SK-MEL-5 (cell line): ENCODE measurements around the gene EXOC3L2. TPM values are rescaled to one million over a fixed set of nuclear protein-coding genes. Genes with fewer than 3 reads are reported as not detected.

Experiments
- DNase-seq: peaks from one replicate; pipeline ENCODE4 v3.0.0-alpha.2; 2016; ENCODE audit warnings: low read depth, low spot score
- in situ Hi-C: cut with HindIII; loops from 2 replicates; pipeline ENCODE4 v1.10.0; 2016; ENCODE audit warnings: low sequenced_read_pairs, high pct_unique_total_duplicates, low pct_unique_long_range_greater_than_20kb
- total RNA-seq: library from RNA; depleted of rRNA; stranded (reverse); fragments of >200 nt; shearing (Covaris generic); gene quantifications from 2 replicates; pipeline ENCODE4 v1.2.3, GENCODE V29; 2014

EXOC3L2 gene
- total RNA-seq, 1 experiment from 2014 or later, result not detected

DNA sequence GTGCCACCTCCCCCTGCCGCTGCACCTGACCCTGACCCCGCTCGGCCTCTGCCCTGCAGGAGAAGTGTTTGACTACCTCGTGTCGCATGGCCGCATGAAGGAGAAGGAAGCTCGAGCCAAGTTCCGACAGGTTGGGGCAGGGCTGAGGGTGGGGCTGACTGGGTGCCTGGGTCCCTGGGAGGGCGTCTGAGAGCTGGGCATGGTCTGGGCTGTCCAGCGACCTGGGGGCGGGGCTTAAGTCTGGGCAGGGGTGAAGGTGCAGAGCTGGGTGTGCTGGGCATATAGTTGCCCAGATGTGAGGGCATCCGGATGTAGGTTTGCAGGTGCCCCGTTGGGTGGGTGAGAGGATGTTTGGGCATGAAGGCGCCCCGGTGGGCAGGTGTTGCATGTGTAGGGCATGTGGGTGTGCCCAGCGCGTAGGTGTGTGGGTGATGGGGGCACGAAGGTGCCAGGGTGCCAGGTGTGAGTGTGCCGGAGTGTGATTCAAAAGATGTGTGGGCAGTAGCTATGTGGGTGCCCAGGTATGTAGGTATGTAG is 19.6 kb upstream of the EXOC3L2 start:
- no peak for DNase-seq
- in situ Hi-C loops, result no loop called here

GRCh38 chr19:45263013-45263412 is 17.8 kb upstream of the EXOC3L2 start:
- in situ Hi-C loops, result no loop called here
- no peak for DNase-seq

DNA sequence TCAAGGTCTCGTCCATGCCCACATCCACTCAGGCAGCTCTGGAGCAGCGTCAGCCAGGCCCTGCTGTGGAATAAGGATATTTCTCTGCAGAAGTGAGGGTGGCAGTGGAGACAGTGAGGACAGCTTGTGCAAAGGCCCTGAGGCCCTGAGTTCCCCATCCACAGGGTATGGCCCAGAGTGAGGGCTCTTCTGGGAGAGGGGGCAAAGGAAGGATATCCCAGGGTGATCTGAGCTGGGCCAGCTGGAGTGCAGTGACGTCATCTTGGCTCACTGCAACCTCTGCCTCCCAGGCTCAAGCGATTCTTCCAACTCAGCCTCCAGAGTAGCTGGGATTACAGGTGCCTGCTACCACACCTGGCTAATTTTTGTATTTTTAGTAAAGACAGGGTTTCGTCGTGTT is 17.4 kb upstream of the EXOC3L2 start:
- in situ Hi-C loops, result no loop called here
- DNase-seq, result no peak

DNA sequence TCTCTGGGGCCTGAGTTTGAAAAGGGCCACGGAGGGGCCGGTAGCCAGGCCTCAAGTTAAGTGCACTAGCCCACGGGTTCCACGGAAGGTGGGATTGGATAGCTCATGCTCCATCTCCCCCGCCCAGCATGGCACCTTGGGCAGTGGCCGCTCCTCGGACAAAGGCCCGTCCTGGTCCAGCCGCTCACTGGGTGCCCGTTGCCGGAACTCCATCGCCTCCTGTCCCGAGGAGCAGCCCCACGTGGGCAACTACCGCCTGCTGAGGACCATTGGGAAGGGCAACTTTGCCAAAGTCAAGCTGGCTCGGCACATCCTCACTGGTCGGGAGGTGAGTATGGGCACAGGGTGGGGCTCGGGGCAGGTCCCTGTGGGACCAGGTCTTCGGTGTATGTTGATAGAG is 13.7 kb upstream of the EXOC3L2 start:
- no peak for DNase-seq
- in situ Hi-C loops, result no loop called here

DNA sequence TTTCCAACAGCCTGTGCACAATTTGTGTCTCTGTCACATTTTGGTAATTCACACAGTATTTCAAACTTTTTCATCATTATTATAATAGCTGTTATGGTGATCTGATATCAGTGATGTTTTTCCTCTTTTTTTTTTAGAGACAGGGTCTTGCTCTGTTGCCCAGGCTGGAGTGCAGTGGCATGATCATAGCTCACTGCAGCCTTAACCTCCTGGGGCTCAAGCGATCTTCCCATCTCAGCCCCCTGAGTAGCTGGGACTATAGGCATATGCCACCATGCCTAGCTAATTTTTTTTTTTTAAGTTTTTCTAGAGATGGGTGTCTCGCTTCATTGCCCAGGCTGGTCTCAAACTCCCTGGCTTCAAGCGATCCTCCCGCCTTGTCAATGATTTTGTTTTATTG is 11.6 kb upstream of the EXOC3L2 start:
- in situ Hi-C loops, result no loop called here
- DNase-seq, result no peak

DNA sequence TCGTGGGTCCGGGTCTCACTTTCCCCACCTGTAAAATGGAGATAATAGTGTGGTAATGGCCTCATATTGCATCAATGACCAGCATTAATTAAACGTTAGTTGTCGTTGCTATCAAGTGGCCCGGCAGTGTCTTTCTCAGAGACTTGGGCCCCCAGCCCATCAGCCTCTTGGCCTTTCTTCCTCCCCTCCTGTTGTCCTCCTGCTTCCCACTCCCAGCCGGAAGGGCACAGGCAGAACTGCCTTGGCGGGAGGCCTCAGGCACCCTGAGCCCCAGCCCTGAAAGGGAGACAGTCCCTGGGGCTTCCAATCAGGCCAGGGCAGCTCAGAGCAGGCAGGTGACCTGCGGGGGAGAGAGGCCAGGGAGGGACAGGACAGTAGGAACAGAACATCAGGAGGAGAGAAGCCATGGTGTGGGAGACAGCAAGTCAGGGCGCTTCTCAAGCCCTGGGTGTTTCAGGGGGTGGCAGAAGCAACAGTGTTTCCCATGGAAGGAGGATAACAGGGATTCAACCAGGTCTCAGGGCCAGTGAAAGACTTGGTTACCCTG is 10.5 kb upstream of the EXOC3L2 start:
- no peak for DNase-seq
- in situ Hi-C loops, result no loop called here

DNA sequence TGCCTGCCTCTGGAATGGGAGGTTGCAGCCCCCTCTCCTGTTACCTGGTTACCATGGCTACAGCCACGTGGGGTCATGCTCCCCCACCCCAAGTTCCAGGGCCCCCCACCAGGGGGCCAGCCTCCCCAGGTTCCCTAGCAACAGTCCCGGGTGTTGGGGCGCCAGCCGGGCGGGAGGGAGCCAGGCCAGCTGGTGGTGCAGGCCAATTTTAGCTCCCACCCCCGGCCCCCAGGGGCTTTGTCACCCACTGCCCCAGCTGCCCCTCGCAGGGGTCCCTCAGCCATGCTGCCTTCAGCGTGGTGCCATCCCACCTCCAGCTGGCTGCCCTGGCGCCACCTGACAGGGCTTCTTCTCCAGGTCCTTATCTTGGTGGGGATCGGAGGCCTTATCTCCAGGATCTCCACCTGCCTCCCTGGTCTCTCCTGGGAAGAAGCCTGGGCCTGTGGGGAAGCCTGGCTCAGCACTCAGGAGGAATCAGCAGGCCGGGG is 8.9 kb upstream of the EXOC3L2 start:
- DNase-seq, result no peak
- in situ Hi-C loops, result no loop called here

- DNase-seq, result no peak
- in situ Hi-C loops, result no loop called here
These were observed 8.3 kb upstream of the EXOC3L2 start for GRCh38 chr19:45253396-45254027.

DNA sequence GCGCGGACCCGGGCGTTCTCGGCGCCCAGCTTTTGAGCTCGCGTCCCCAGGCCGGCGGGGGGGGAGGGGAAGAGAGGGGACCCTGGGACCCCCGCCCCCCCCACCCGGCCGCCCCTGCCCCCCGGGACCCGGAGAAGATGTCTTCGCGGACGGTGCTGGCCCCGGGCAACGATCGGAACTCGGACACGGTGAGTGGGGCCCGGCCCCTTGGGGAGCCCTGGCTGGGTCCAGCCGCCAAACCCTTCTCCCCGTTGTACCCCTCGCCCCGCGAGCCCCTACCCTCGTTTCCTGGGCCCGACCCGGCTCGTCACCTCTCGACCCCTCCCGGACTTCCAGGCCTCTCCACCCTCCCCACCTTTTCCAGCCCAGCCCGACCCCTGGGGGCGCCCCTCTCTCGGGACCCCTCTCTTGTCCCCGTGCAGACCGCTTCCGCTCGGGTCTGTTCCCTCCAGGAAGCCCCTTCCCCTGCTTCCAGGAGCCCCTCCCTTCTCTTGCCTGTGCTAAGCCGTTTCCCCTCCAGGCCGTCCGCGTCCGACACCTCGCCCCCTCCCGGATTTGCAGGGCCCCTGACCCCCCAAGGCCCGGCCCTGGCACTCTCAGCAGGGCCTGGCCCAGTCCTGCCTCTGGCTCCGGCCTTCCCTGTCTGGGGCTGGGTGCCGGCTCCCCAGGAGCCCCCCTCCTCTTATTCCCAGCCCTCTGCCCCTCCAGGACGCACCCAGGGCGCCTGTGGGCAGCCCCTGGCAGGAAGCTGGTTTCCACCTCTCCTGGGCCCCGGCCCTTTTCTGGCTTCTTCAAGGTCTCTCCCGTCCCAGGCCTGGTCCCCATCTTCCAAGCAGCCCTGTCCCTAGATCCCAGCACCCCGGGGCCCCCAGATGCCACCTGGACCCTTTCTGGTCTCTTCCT is 6.5 kb upstream of the EXOC3L2 start:
- in situ Hi-C loops, result no loop called here
- DNase-seq, result no peak

GRCh38 chr19:45250832-45251451 is 5.7 kb upstream of the EXOC3L2 start, which contains the start of gene MARK4:
Gene MARK4 (plus strand): TSS chr19:45251271. CDS start chr19:45251589, 318 bp downstream.
- in situ Hi-C loops, result no loop called here
- DNase-seq, result peak; percentile 54

DNA sequence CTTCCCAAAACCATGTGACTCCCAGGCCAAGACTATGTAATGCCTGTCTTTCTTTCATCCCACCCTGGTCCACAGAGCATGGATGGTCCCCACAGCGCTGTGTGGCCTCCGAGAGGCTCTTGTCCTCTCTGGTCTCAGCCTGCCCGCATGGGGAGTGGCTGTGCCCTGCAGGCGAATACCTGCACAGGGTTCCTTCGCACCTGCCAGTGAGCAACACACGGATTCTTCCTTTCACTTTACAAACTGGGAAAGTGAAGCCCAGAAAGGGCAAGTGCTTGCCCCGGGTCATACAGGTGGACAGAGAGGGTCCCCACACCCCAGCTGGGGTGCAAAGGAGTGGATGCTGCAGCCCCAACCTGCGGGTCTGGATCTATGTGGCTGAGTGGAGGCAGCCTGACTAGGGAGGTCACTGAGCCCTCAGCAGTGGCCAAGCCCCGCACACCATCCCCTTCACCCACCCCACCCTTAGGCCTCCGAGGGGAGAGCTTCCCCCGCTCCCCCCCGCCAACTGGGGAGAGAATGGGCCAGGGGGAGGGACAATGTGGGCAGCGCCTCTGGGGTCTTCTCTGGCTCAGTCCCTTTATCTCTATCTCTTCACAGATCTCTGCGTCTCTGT is 5.1 kb upstream of the EXOC3L2 start:
- in situ Hi-C loops, result no loop called here
- DNase-seq, result no peak

DNA sequence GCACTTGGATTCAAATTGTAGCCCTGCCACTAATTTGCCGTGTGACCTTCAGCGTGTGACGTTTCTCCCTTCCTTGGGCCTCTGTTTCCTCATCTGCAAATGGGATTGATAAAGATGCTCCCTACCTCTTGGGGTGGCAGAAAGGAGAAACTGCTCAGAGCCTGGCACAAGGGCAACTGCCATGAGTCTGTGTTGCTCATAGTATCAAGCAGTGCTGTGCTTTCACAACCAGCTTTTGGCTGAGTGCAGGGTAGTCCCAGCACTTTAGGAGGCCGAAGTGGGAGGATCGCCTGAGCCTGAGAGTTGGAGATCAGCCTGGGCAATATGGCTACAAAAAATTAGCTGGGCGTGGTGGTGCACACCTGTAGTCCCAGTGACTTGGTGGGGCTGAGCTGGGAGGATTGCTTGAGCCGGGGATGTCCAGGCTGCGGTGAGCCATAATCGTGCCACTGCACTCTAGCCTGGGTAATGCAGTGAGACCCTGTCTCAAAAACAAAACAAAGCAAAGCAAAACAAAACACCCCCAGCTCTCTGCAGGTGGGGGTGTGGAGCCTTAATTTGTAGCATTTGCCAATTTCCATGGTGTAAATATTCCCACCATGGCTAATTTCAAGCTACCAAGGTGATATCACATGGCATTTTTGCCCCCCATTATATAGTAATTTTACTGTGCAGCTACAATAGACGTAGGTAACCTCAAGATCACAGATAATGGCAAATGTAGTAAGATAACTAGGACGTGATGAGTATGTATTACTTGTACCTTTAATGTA is 4.2 kb upstream of the EXOC3L2 start:
- in situ Hi-C loops, result no loop called here
- no peak for DNase-seq

DNA sequence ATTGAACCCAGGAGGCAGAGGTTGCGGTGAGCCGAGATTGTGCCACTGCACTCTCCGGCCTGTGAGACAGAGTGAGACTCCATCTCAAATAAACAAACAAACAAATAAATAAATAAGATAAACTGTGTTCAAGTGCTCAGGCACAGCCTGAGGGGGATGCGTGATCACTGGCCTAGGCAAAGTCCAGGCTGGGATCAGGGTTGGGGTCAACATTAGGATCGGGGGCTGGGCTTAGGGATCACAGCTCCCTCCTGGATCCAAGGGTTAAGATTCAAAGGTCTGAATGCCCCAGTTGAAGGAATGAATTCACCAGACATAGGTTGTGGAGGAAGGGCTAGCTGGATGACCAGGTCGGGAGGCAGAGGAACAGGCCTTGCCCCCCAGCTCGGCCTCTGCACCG is 1.9 kb upstream of the EXOC3L2 start:
- no peak for DNase-seq
- in situ Hi-C loops, result no loop called here

GRCh38 chr19:45245826-45246225 is 619 bp upstream of the EXOC3L2 start:
- in situ Hi-C loops, result no loop called here
- DNase-seq, result no peak

DNA sequence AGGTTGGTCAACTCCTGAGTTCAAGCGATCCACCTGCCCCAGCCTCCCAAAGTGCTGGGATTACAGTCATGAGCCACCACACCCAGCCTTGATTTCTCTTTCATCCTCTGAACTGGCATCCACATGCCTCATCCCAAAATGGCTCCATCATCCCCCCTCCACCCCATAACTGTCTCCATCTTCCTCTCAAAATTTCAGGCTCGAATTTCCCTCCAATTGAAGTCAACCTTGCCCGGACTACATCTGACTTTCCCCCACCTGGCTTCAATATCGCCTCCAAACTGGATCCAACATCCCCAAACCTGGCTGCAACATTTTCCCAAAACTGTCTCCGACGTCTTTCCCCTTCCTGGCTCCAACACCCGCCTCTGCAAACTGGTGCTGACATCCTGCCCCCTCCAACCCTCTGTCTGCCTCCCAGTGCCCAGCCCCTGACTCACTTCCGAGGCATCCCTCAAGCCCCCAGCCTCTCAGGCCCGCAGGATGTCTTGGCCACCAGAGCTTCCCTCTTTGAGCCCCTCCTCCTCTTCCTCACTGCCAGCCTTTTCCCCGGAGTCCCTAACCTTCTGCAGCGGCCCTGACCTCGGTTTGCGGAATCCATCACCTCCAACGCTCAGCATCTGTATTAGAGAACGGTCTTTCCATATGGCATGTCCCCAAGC is 943 bp downstream of the EXOC3L2 start:
- in situ Hi-C loops, result no loop called here
- no peak for DNase-seq

- in situ Hi-C loops, result no loop called here
- DNase-seq, result no peak
These were observed 2.0 kb downstream of the EXOC3L2 start for GRCh38 chr19:45243144-45243732.
